GM18502 (cell line): ENCODE measurements around the gene TMC4.
"Not testable (repeated sequence)": the region's sequence is repeated elsewhere in the genome, so short reads cannot be mapped to it uniquely, and the experiment has no call there.

Experiments
- ATAC-seq: cut with Tn5 transposase; IDR thresholded peaks from one replicate; pipeline ENCODE4 v1.9.1; 2021; ENCODE audit warnings: mild to moderate bottlenecking; ENCODE audit not compliant: unreplicated experiment, poor library complexity

TMC4 gene

DNA sequence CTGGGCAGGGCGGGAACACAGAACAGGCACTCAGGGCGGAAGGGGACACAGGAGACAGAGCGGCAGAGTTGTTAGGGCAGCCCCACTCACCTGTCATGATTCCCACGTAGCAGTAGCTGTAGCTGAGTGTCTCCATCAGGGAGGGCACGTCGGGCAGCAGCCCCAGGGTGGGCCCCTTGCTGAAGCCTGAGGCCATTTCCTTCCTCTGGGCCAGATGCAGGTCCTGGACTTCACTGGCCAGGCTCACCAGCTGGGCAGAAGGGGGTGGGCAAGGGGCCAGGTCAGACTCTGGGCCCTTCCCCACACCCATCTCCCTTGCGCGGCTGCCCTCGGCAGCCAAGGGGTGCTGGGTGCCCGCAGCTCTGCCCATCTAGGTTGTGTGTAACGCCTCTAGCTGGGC is 10.5 kb upstream of the TMC4 start:
- no peak for ATAC-seq

- ATAC-seq, result not testable (repeated sequence)
Measured at GRCh38 chr19:54181894-54182293, 8.9 kb upstream of the TMC4 start.

DNA sequence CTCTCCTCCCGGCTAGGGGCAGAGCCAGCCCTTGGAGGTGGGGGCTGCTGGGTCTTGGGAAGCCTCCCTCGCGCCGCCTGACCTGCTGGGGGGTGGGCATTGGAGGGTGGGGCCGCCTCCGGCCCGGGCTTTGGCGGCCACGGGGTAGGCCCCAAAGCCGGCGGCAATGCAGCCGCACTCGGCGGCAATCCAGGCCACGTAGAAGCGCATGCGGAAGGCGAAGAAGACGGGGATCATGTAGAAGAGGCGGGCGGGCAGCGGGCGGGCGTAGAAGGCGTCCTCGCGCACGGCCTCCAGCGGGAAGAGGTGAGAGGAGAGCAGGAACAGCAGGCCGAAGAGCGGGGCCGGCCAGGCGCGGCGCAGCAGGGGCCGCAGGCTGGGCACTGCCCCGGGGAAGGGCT is 7.7 kb upstream of the TMC4 start:
- no peak for ATAC-seq

- ATAC-seq, result no peak
Measured at GRCh38 chr19:54179921-54180461, 7.0 kb upstream of the TMC4 start.

DNA sequence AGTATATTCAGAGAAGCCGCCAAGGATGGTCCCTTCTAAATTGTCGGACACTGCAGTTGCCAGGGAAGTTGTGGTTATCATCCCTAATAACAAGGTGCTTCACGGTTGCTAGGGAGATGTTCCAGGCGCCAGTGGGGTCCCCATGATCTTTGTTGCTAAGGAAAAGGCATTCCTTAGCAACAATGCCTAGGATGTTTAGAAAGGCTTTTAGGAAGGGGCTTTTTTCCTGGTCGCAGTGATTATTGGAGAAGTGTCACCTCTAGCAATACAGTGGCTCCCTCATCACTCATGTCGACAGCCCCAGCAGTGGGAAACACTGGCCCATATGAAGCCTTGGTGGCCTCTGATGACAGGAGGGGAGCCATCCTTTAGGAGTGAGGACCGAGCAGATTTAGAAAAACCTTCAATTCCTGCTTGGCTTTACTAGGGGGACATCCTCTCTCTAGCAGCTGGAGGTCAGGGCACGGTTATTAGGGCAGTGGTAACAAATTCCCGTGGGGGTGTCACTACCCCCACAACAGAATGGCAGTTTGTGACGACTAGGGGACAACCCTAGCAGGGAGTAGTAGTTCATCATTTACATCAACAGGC is 6.4 kb upstream of the TMC4 start:
- ATAC-seq, result no peak

DNA sequence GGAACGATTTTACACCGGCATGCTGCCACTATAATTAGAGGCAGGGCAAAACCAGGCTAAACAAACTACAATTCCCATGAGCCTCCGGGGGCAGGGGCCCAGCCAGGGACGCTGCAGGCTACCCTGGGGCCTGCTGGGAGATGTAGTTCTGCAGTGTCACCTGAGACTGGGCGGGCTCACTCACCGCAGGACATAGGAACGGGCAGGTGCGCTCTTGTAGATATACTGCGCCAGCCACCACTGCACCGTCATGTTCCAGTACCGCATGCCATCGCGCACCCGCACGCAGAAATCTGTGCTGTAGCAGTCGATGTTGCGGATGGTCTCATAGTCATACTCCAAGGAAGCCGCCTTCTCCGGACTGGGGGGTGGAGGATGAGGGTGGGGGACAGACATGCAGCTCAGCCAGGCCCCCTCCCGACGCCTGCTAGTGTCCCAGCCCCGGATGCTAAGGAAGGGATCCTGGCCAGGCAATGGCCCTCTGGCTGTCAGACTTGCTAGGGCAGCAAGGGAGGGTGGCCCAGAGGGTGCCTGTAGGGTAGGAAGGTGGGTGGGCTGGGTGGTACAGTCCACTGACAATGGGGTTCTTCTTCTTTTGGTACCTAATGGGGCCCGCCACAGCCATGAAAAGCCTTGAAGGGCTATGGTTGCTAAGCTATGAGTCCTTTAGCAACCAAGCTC is 5.8 kb upstream of the TMC4 start:
- ATAC-seq, result no peak

- ATAC-seq, result no peak
Measured at GRCh38 chr19:54173951-54174834, 1.2 kb upstream of the TMC4 start.

GRCh38 chr19:54173359-54173699 is 369 bp upstream of the TMC4 start:
- no peak for ATAC-seq

- ATAC-seq, result not testable (repeated sequence)
Measured at GRCh38 chr19:54171736-54172431, 1.1 kb downstream of the TMC4 start.

GRCh38 chr19:54169149-54169740 is 3.7 kb downstream of the TMC4 start:
- no peak for ATAC-seq

- no peak for ATAC-seq
Measured at GRCh38 chr19:54168174-54168917, 4.6 kb downstream of the TMC4 start.

GRCh38 chr19:54165222-54165621 is 7.7 kb downstream of the TMC4 start:
- ATAC-seq, result no peak

GRCh38 chr19:54164369-54165068 is 8.4 kb downstream of the TMC4 start:
- ATAC-seq, result no peak

GRCh38 chr19:54162884-54163283 is 10.1 kb downstream of the TMC4 start:
- no peak for ATAC-seq

DNA sequence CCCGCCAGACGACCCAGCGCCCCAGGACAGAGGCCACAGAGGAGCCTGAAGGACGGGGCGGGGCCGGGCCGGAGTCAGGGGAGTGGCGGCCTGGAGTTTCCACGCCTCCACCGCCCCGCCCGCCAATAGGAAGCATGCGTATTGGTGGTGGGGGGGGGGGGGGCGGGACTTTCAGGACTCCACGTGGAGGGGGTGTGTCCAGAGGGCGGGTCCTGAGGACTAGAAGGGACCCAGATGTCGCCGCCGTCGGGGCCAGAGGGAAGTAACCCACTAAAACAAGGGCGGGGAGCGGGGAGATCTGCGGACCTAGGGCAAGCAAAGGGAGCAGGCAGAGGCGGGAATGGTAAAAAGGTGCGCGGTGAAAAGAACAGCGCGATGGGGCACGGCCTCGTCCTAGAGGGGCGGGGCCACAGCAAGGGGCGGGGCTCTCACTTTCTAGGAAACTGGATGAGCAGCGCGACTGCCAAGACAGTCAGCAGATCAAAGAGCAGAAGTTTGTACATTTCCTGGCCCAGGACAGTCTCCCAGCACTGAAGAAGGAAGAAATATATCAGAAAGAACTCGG is 10.6 kb downstream of the TMC4 start:
- no peak for ATAC-seq

DNA sequence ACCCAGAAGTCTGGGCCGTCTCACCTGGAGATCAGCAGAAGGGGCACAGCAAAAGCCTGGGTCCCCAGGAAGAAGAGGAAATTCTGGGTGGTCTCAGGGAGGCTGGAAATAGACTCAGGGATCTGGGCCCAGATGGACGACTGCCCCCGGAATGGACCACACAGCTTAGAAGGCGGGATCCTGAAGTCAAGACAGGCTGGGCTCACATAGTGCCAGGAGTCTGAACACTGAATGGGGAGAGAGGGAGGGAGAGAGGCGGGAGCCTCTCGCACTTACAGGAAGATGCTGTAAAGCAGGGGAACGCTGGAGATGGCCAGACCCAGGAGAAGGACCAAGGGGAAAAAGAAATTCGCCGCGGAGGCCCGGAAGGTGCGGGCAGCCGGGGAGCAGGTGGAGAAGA is 12.1 kb downstream of the TMC4 start:
- no peak for ATAC-seq

DNA sequence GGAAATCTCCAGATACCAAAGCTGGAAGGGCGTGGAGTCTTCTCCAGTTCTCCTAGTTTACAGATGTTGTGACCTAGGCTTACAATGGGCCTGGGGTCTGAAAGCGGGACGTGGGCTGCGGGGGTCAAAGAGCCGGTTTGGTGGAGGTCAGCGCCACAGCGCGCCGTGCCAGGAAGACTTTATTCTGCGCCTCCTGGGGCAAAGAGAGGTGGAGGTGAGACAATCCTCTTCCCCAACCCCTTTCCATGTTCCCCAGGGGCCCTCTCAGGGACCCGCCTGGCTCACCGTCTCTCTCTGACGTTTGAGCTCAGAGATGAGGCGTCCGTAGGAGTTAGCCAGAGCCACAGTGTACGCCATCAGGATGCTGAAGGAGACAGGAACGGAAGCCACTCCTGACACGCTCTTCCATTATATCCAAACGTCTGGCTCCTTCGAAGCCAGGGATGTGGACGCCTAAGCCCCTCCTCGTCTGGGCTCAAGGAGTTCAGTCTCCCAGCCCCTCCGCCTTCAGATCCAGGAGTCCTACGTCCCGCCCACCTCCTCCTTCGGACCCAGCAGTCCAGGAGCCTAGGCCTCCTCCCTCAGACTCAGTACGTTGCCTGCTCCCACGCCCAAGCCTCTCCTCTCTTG is 12.7 kb downstream of the TMC4 start:
- peak; percentile 1 for ATAC-seq
